GM10266 (cell line): ENCODE data around the gene CDH1.
A peak's percentile ranks its signal among the peaks of the same experiment; 100 is the strongest.

Experiments
- DNase-seq: peaks from one replicate; pipeline ENCODE4 v3.0.0; 2012; ENCODE audit errors: extremely low spot score
- CTCF ChIP-seq: IDR thresholded peaks from 2 replicates; pipeline ENCODE4 v1.5.1; 2012; ENCODE audit warnings: mild to moderate bottlenecking, low read depth; ENCODE audit not compliant: control insufficient read depth, insufficient read depth; ENCODE audit errors: missing control alignments

Gene CDH1

GRCh38 chr16:68751160-68751559, 14.1 kb downstream of the CDH1 start:
- no peak for DNase-seq
- no peak for TF ChIP-seq CTCF

GRCh38 chr16:68752602-68753001, 15.5 kb downstream of the CDH1 start:
- DNase-seq, result no peak
- no peak for TF ChIP-seq CTCF

GRCh38 chr16:68754084-68754792, 17.1 kb downstream of the CDH1 start:
- no peak for DNase-seq
- no peak for TF ChIP-seq CTCF

GRCh38 chr16:68756239-68756915, 19.3 kb downstream of the CDH1 start:
- no peak for TF ChIP-seq CTCF
- peak; percentile 78 for DNase-seq

- no peak for TF ChIP-seq CTCF
- no peak for DNase-seq
Measured at GRCh38 chr16:68757625-68757935, 20.5 kb downstream of the CDH1 start.

GRCh38 chr16:68759062-68759461, 22.0 kb downstream of the CDH1 start:
- DNase-seq, result no peak
- no peak for TF ChIP-seq CTCF

GRCh38 chr16:68760671-68761275, 23.7 kb downstream of the CDH1 start:
- TF ChIP-seq CTCF, result no peak
- peak; percentile 64 for DNase-seq
